ENCODE data around the gene AEBP1. TPM values are rescaled to one million over a fixed set of nuclear protein-coding genes. Genes with fewer than 3 reads are reported as not detected.
"Not testable (repeated sequence)": the region's sequence is repeated elsewhere in the genome, so short reads cannot be mapped to it uniquely, and the experiment has no call there.

The AEBP1 gene
- total RNA-seq, 1 donor from 2014 or later: 35.4 TPM

- H3K9me3 Mint-ChIP-seq (ENCODE audit: unreplicated experiment): peaks cover 16% of the 10 kb centered on the region
- H3K4me1 Mint-ChIP-seq (ENCODE audit: low read depth, unreplicated experiment): peaks cover 10% of the 10 kb centered on the region
- H3K4me3 Mint-ChIP-seq (ENCODE audit: unreplicated experiment): peak overlapping the region; percentile 79
- peaks cover 4% of the 10 kb centered on the region for H3K36me3 Mint-ChIP-seq (ENCODE audit: unreplicated experiment)
- DNase-seq: no peak
- no peak overlapping the region for H3K27ac Mint-ChIP-seq (ENCODE audit: unreplicated experiment)
- peaks cover 5% of the 10 kb centered on the region for H3K27me3 Mint-ChIP-seq (ENCODE audit: unreplicated experiment)
- no peak for TF ChIP-seq CTCF (IDR thresholded peaks at IDR 0.05; ENCODE audit: partially characterized antibody, unreplicated experiment)
These were observed 17.7 kb downstream of the AEBP1 start for GRCh38 chr7:44121761-44122420.

- H3K27ac Mint-ChIP-seq (ENCODE audit: unreplicated experiment): peak overlapping the region; percentile 3
- peaks cover 10% of the 10 kb centered on the region for H3K4me1 Mint-ChIP-seq (ENCODE audit: low read depth, unreplicated experiment)
- no peak for DNase-seq
- peak overlapping the region; percentile 79 for H3K4me3 Mint-ChIP-seq (ENCODE audit: unreplicated experiment)
- peaks cover 16% of the 10 kb centered on the region for H3K9me3 Mint-ChIP-seq (ENCODE audit: unreplicated experiment)
- no peak for TF ChIP-seq CTCF (IDR thresholded peaks at IDR 0.05; ENCODE audit: partially characterized antibody, unreplicated experiment)
- H3K36me3 Mint-ChIP-seq (ENCODE audit: unreplicated experiment): peaks cover 11% of the 10 kb centered on the region
- H3K27me3 Mint-ChIP-seq (ENCODE audit: unreplicated experiment): peaks cover 6% of the 10 kb centered on the region
These were observed 18.4 kb downstream of the AEBP1 start for GRCh38 chr7:44122529-44122928.

- peak; percentile 99 for DNase-seq
- peaks cover 10% of the 10 kb centered on the region for H3K27me3 Mint-ChIP-seq (ENCODE audit: unreplicated experiment)
- H3K27ac Mint-ChIP-seq (ENCODE audit: unreplicated experiment): peak within 1 kb of the TSS; percentile 73
- TF ChIP-seq CTCF (IDR thresholded peaks at IDR 0.05; ENCODE audit: partially characterized antibody, unreplicated experiment): no peak
- H3K4me1 Mint-ChIP-seq (ENCODE audit: low read depth, unreplicated experiment): peaks cover 10% of the 10 kb centered on the region
- peaks cover 19% of the 10 kb centered on the region for H3K9me3 Mint-ChIP-seq (ENCODE audit: unreplicated experiment)
- peak within 1 kb of the TSS; percentile 98 for H3K4me3 Mint-ChIP-seq (ENCODE audit: unreplicated experiment)
- H3K36me3 Mint-ChIP-seq (ENCODE audit: unreplicated experiment): peaks cover 16% of the 10 kb centered on the region
These were observed 19.3 kb downstream of the AEBP1 start, which contains the start of gene POLD2 for GRCh38 chr7:44123190-44124003. TSS of gene POLD2 (minus strand) at chr7:44123548. CDS start at chr7:44122053, 1,495 bp downstream.

GRCh38 chr7:44124822-44125202 lies 20.7 kb downstream of the AEBP1 start:
- Mint-ChIP-seq H3K4me1 (ENCODE audit: low read depth, unreplicated experiment) (peaks cover 10% of the 10 kb centered on the region), H3K9me3 (ENCODE audit: unreplicated experiment) (peaks cover 19% of the 10 kb centered on the region), H3K4me3 (ENCODE audit: unreplicated experiment) (no peak overlapping the region), H3K36me3 (ENCODE audit: unreplicated experiment) (peaks cover 16% of the 10 kb centered on the region), H3K27me3 (ENCODE audit: unreplicated experiment) (peaks cover 8% of the 10 kb centered on the region), H3K27ac (ENCODE audit: unreplicated experiment) (no peak overlapping the region)
- DNase-seq: no peak
- TF ChIP-seq CTCF (IDR thresholded peaks at IDR 0.05; ENCODE audit: partially characterized antibody, unreplicated experiment): no peak

- H3K4me3 Mint-ChIP-seq (ENCODE audit: unreplicated experiment); H3K27ac Mint-ChIP-seq (ENCODE audit: unreplicated experiment); H3K4me1 Mint-ChIP-seq (ENCODE audit: low read depth, unreplicated experiment); DNase-seq; H3K27me3 Mint-ChIP-seq (ENCODE audit: unreplicated experiment): not testable (repeated sequence)
- Mint-ChIP-seq H3K36me3 (ENCODE audit: unreplicated experiment) (peaks cover 16% of the 10 kb centered on the region), H3K9me3 (ENCODE audit: unreplicated experiment) (peaks cover 18% of the 10 kb centered on the region)
These were observed 22.4 kb downstream of the AEBP1 start for GRCh38 chr7:44126574-44126973.

All from glutamatergic neuron (in vitro differentiated cells).